Measurements from ENCODE around the gene BZW1.

- TF ChIP-seq EZH2 (IDR thresholded peaks at IDR 0.05) = no peak
- TF ChIP-seq POLR2AphosphoS5 (IDR thresholded peaks at IDR 0.05; ENCODE audit: borderline replicate concordance, low read depth, low read length) = no peak
- no peak for TF ChIP-seq FOXP2 (optimal IDR thresholded peaks at IDR 0.05; ENCODE audit: control extremely low read depth, extremely low read length, insufficient read depth)
These were observed 44.4 kb upstream of the BZW1 start for GRCh38 chr2:200767111-200767885.

All from SK-N-MC (cell line).